Measurements from ENCODE around the gene ATRN.
"Not testable (repeated sequence)": the region's sequence is repeated elsewhere in the genome, so short reads cannot be mapped to it uniquely, and the experiment has no call there.

The ATRN gene

GRCh38 chr20:3471397-3472021 lies 691 bp downstream of the ATRN start:
- DNase-seq: no peak

- DNase-seq: no peak
Observed at GRCh38 chr20:3472105-3472504, 1.3 kb downstream of the ATRN start.

- DNase-seq: no peak
Observed at GRCh38 chr20:3473324-3473723, 2.5 kb downstream of the ATRN start.

GRCh38 chr20:3473944-3474343 lies 3.1 kb downstream of the ATRN start:
- DNase-seq: no peak

- not testable (repeated sequence) for DNase-seq
Observed at GRCh38 chr20:3477003-3477860, 6.4 kb downstream of the ATRN start.

- no peak for DNase-seq
Observed at GRCh38 chr20:3477861-3478544, 7.2 kb downstream of the ATRN start.

GRCh38 chr20:3479025-3479424 lies 8.2 kb downstream of the ATRN start:
- no peak for DNase-seq

- DNase-seq: no peak
Observed at GRCh38 chr20:3479759-3480615, 9.2 kb downstream of the ATRN start.

GRCh38 chr20:3483309-3483708 lies 12.5 kb downstream of the ATRN start:
- DNase-seq: no peak

GRCh38 chr20:3483784-3484183 lies 13.0 kb downstream of the ATRN start:
- no peak for DNase-seq

GRCh38 chr20:3485913-3486312 lies 15.1 kb downstream of the ATRN start:
- no peak for DNase-seq

- DNase-seq: no peak
Observed at GRCh38 chr20:3486850-3487249, 16.0 kb downstream of the ATRN start.

GRCh38 chr20:3492669-3493068 lies 21.9 kb downstream of the ATRN start:
- DNase-seq: no peak

GRCh38 chr20:3494218-3494617 lies 23.4 kb downstream of the ATRN start:
- DNase-seq: no peak

GRCh38 chr20:3502878-3503277 lies 32.1 kb downstream of the ATRN start:
- no peak for DNase-seq

- DNase-seq: no peak
Observed at GRCh38 chr20:3505148-3505547, 34.3 kb downstream of the ATRN start.

GRCh38 chr20:3509064-3509463 lies 38.2 kb downstream of the ATRN start:
- DNase-seq: no peak

GRCh38 chr20:3510110-3510509 lies 39.3 kb downstream of the ATRN start:
- no peak for DNase-seq

GRCh38 chr20:3512239-3512638 lies 41.4 kb downstream of the ATRN start:
- DNase-seq: not testable (repeated sequence)

GRCh38 chr20:3514012-3514642 lies 43.3 kb downstream of the ATRN start:
- DNase-seq: no peak

GRCh38 chr20:3515379-3516170 lies 44.8 kb downstream of the ATRN start:
- no peak for DNase-seq

Measured in effector CD8-positive, alpha-beta T cell (primary cell).